Astrocyte of the spinal cord (primary cell): ENCODE data around the gene RRP12.
"Not testable (repeated sequence)": the region's sequence is repeated elsewhere in the genome, so short reads cannot be mapped to it uniquely, and the experiment has no call there.

Source experiments
- DNase-seq: peaks from one replicate; pipeline ENCODE4 v3.0.0; 2011; ENCODE audit warnings: low read depth, low spot score
- H3K4me3 ChIP-seq: 2 replicates; pipeline ENCODE4 v1.5.1; 2011; ENCODE audit warnings: low read depth, mild to moderate bottlenecking, low read length, moderate library complexity
- CTCF ChIP-seq: IDR thresholded peaks from 2 replicates; pipeline ENCODE4 v1.5.1; 2012; ENCODE audit warnings: low read depth, mild to moderate bottlenecking, low read length, inconsistent platforms
- in situ Hi-C: cut with HindIII; loops from 2 replicates; pipeline ENCODE4 v1.10.0; 2017; ENCODE audit warnings: low sequenced_read_pairs

RRP12 gene

GRCh38 chr10:97407211-97407951, 6.2 kb upstream of the RRP12 start:
- TF ChIP-seq CTCF: peak; percentile 76
- H3K4me3 ChIP-seq: no peak overlapping the region
- in situ Hi-C loops: no loop called here
- peak; percentile 78 for DNase-seq

DNA sequence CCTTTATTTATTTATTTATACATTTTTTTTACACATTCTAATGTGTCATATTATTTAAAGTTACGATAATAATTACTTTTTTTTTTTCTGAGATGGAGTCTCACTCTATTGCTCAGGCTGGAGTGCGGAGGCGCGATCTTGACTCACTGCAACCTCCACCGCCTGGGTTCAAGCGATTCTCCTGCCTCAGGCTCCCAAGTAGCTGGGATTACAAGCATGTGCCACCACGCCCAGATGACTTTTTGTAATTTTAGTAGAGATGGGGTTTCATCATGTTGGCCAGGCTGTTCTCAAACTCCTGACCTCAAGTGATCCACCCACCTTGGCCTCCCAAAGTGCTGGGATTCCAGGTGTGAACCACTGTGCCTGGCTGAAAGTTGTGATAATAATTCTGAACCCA, 5.3 kb upstream of the RRP12 start:
- DNase-seq, in situ Hi-C loops, H3K4me3 ChIP-seq: not testable (repeated sequence)

GRCh38 chr10:97406064-97406463, 4.9 kb upstream of the RRP12 start:
- no peak for DNase-seq
- no peak for TF ChIP-seq CTCF
- in situ Hi-C loops: no loop called here
- no peak overlapping the region for H3K4me3 ChIP-seq

DNA sequence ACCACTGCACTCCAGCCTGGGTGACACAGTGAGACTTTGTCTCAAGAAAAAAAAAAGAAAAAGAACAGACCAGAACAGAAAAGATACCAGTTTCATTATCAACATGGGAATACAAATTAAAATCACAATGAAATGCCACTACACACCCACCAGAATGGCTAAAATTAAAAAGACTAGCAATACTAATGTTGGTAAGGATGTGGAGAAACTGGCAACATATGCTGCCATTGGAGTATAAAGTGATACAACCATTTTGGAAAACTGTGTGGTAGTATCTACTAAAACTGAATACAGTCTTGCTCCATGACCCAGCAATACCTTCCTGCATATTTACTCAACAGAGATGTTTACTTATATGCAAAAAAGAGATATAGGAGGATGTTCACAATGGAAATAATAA, 2.9 kb upstream of the RRP12 start:
- in situ Hi-C loops: no loop called here
- DNase-seq: no peak
- TF ChIP-seq CTCF: no peak
- no peak overlapping the region for H3K4me3 ChIP-seq

- in situ Hi-C loops: no loop called here
- TF ChIP-seq CTCF: no peak
- DNase-seq: no peak
- peak overlapping the region; percentile 73 for H3K4me3 ChIP-seq
Measured at GRCh38 chr10:97401455-97401919, 347 bp upstream of the RRP12 start.

GRCh38 chr10:97399843-97400545, 1.1 kb downstream of the RRP12 start:
- in situ Hi-C loops: no loop called here
- H3K4me3 ChIP-seq: peak overlapping the region; percentile 73
- no peak for TF ChIP-seq CTCF
- DNase-seq: peak; percentile 67

- H3K4me3 ChIP-seq: no peak overlapping the region
- TF ChIP-seq CTCF: no peak
- no peak for DNase-seq
- in situ Hi-C loops: no loop called here
Measured at GRCh38 chr10:97396056-97396455, 5.1 kb downstream of the RRP12 start.
